ENCODE results near the gene ARRDC2. TPM values are rescaled to one million over a fixed set of nuclear protein-coding genes. Genes with fewer than 3 reads are reported as not detected.

ARRDC2 gene
- total RNA-seq, 6 donors from 2014 or later: 53.6 to 253 (median 78.8) TPM

- 77 to 86% methylated on average over 11 of the region's 11 CpGs for WGBS, 2 donors
- DNase-seq: no peak
- peak overlapping the region; percentile 68 to 93 (median 92) for H3K27ac ChIP-seq
Observed at GRCh38 chr19:18008814-18009213, 844 bp downstream of the ARRDC2 start.

GRCh38 chr19:18009412-18010066 lies 1.6 kb downstream of the ARRDC2 start:
- H3K27me3 ChIP-seq: no peaks in the 10 kb centered on the region
- H3K27ac ChIP-seq: peak overlapping the region; percentile 68 to 93 (median 92)
- H3K36me3 ChIP-seq: peaks cover 33 to 65% (median 57%) of the 10 kb centered on the region in 4 donors
- TF ChIP-seq POLR2A (IDR thresholded peaks at IDR 0.05) (no peak), EP300 (IDR thresholded peaks at IDR 0.05) (no peak), CTCF (IDR thresholded peaks at IDR 0.05) (no peak), POLR2AphosphoS5 (IDR thresholded peaks at IDR 0.05) (peak in 1 of 2 donors; percentile 4)
- ATAC-seq (ENCODE audit: low FRiP score in 2 of 2): no peak
- 91 to 92% methylated on average over 33 to 34 of the region's 37 CpGs for WGBS, 2 donors
- DNase-seq: peak in 1 of 2 donors; percentile 80
- peaks cover 29 to 70% (median 32%) of the 10 kb centered on the region in 4 donors for H3K4me1 ChIP-seq
- no peaks in the 10 kb centered on the region for H3K9me3 ChIP-seq
- H3K4me3 ChIP-seq: peak overlapping the region; percentile 58 to 66 (median 63)

More at GRCh38 chr19:18008814-18009213, 844 bp downstream of the ARRDC2 start:
- no peaks in the 10 kb centered on the region for H3K9me3 ChIP-seq
- TF ChIP-seq POLR2AphosphoS5 (IDR thresholded peaks at IDR 0.05): no peak
- no peaks in the 10 kb centered on the region for H3K27me3 ChIP-seq
- H3K36me3 ChIP-seq: peaks cover 31 to 64% (median 53%) of the 10 kb centered on the region in 4 donors
- no peak for ATAC-seq (ENCODE audit: low FRiP score in 2 of 2)
- H3K4me3 ChIP-seq: peak overlapping the region; percentile 58 to 66 (median 63)
- peaks cover 24 to 70% (median 27%) of the 10 kb centered on the region in 4 donors for H3K4me1 ChIP-seq

- H3K27ac ChIP-seq: peak overlapping the region; percentile 68 to 93 (median 92)
- 59 to 69% methylated on average over 7 to 11 of the region's 11 CpGs for WGBS, 2 donors
- H3K4me1 ChIP-seq: peaks cover 32 to 73% (median 36%) of the 10 kb centered on the region in 4 donors
- TF ChIP-seq CTCF (IDR thresholded peaks at IDR 0.05): no peak
- no peaks in the 10 kb centered on the region for H3K9me3 ChIP-seq
- no peak for DNase-seq
- no peaks in the 10 kb centered on the region for H3K27me3 ChIP-seq
- H3K36me3 ChIP-seq: peaks cover 33 to 69% (median 59%) of the 10 kb centered on the region in 4 donors
- H3K4me3 ChIP-seq: peak overlapping the region; percentile 58 to 66 (median 63)
- ATAC-seq (ENCODE audit: low FRiP score in 2 of 2): no peak
Observed at GRCh38 chr19:18010149-18010548, 2.2 kb downstream of the ARRDC2 start.

GRCh38 chr19:18013210-18014111 lies 5.5 kb downstream of the ARRDC2 start:
- peaks cover 33 to 73% (median 59%) of the 10 kb centered on the region in 4 donors for H3K36me3 ChIP-seq
- no peak for DNase-seq
- H3K4me1 ChIP-seq: peaks cover 53 to 77% (median 57%) of the 10 kb centered on the region in 4 donors
- no peaks in the 10 kb centered on the region for H3K9me3 ChIP-seq
- H3K4me3 ChIP-seq: peak overlapping the region in 3 of 4 donors; percentile 10 to 66 (median 58)
- no peak for ATAC-seq (ENCODE audit: low FRiP score in 2 of 2)
- peak overlapping the region; percentile 57 to 96 (median 92) for H3K27ac ChIP-seq
- WGBS, 2 donors: 76% methylated on average over 16 to 17 of the region's 17 CpGs
- TF ChIP-seq POLR2A (IDR thresholded peaks at IDR 0.05) (peak in 1 of 4 donors; percentile 8), EP300 (IDR thresholded peaks at IDR 0.05) (no peak), POLR2AphosphoS5 (IDR thresholded peaks at IDR 0.05) (peak in 1 of 2 donors; percentile 15), CTCF (IDR thresholded peaks at IDR 0.05) (no peak)
- no peaks in the 10 kb centered on the region for H3K27me3 ChIP-seq

- TF ChIP-seq CTCF (IDR thresholded peaks at IDR 0.05) (no peak), POLR2A (IDR thresholded peaks at IDR 0.05) (peak in 1 of 4 donors; percentile 4)
- H3K4me1 ChIP-seq: peaks cover 56 to 79% (median 62%) of the 10 kb centered on the region in 4 donors
Observed at GRCh38 chr19:18014197-18014596, 6.2 kb downstream of the ARRDC2 start.

More at GRCh38 chr19:18014197-18014596, 6.2 kb downstream of the ARRDC2 start:
- Histone ChIP-seq H3K27ac (peak overlapping the region; percentile 57 to 96 (median 92)), H3K4me3 (peak overlapping the region in 2 of 4 donors; percentile 58 to 66), H3K9me3 (no peaks in the 10 kb centered on the region), H3K36me3 (peaks cover 33 to 66% (median 54%) of the 10 kb centered on the region in 4 donors), H3K27me3 (no peaks in the 10 kb centered on the region)
- ATAC-seq (ENCODE audit: low FRiP score in 2 of 2) (no peak), DNase-seq (no peak)
- 82 to 89% methylated on average over 6 of the region's 6 CpGs for WGBS, 2 donors
